Daoy (cell line): ENCODE measurements around the gene LRRC3B. TPM values are rescaled to one million over a fixed set of nuclear protein-coding genes. Genes with fewer than 3 reads are reported as not detected.

Experiments
- DNase-seq: peaks from one replicate; pipeline ENCODE4 v3.0.0-alpha.2; 2015; ENCODE audit warnings: low read depth
- total RNA-seq: library from RNA; depleted of rRNA; stranded (reverse); fragments of >200 nt; shearing (Covaris generic); gene quantifications from 2 replicates; pipeline ENCODE4 v1.2.3, GENCODE V29; 2014

Gene LRRC3B
- total RNA-seq, 1 experiment from 2014 or later = not detected

DNA sequence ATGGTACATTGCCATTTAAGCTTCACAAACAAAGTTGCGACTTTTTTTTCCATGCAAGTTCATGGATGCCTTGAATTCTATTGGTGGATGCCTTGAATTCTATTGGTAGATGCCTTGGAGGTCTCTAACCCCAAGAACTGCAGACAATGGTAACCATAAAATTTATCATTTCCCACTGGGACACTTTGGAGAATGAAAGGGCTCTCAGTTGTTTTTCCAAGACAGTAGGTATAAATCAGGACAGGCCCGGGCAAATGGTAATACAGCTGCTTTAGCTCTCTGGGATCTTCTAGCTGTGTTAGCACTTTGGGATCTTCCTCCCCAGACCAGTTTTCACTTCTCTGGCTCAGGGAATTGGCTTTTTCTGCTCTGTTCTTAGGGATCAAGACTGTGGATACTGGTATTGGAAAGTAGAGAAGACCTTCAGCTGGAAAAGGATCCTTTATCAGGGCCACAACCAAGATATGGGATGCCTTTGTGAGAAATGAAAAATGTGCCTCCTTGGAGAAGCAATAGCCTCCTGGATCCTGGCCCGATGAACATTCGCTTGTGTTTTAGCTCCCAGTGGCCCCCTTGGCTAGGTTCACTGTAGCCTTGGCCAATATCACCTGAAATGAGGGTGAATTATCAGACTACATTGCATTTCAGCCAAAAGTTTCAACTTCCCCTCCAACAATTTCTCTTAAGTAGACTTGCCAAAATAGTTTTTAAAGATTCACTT, 8.3 kb downstream of the LRRC3B start:
- DNase-seq = no peak

DNA sequence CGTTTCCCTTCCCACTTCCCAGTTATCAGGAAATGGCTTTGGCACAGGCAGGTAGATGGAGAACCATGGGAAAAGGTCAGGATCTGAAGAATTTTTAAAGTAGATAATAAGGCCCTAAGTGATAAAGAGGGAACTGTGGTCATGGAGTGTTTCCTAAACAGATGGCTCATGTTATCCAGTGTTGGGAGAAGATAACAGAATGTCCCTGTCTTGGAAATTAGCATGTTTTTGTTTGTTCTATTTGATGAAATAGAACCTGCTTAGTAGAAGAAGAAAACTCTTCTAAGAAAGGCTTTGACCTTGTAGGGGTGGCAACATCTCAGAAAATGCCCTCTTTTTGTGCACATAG, 8.8 kb downstream of the LRRC3B start:
- DNase-seq = no peak

DNA sequence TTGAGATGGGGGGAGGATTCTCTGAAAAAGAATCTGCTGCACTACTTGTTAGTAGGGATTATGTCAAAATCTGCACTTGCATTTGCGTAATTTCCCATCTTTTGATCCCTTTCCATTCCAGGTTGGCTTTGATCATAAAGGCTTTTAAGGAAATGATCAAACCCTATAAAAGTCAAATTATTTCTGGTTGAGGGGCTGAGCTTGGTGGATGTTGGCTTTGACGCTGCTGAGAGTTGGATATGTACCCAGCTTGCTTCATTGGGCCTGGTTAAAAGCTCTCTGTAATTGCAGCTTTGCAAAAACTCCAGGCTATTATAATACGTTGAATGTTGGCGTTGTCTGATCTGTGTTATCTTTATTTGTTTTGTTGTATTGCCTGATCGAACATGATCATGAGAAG, 12.0 kb downstream of the LRRC3B start:
- DNase-seq = no peak

DNA sequence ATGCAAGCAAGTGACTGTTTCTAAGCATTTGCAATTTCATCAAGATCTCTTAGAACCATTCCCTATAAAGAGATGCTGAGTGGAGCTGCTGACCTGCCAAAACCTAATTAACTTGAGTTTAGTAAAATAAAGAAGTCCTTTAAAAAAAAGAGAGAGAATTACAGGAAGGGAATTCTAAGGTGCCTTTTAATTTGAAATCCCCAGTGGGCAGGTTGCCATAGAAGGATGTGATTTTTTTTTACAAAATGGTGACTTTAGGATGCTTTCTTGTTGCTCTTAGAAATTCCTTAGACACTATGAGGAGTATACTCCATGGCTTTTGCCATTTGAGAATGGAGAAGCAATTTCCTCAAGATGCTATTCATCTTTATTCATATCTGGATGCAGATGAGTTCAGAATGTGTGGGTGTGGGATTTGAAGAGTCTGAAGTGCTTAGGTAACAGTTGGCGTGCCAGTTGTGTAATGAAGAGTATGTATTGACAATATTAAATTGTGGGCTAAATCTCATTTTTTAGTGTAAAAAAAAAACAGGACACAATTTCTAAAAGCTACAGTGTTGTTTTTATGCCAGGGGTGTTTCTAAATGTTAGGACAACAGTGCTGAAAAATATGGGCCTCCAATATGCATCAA, 13.6 kb downstream of the LRRC3B start:
- no peak for DNase-seq

DNA sequence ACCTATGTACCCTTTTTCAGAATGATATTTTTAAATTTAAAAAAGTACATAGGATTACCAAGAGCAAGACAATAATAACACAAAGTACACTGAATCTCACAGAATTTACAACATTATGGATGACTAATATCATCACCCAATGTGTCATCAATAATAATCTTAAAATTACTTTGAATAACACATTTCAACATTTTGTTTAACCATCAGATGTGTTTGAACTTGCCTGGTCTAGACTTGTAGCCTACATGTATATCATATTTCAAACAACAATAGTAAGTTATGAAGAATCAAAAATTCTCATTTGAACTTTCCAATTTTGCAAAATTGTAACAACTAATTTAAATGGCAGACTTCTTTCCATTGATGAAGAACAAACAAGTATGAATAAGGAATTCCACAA, 15.1 kb downstream of the LRRC3B start:
- DNase-seq = no peak

DNA sequence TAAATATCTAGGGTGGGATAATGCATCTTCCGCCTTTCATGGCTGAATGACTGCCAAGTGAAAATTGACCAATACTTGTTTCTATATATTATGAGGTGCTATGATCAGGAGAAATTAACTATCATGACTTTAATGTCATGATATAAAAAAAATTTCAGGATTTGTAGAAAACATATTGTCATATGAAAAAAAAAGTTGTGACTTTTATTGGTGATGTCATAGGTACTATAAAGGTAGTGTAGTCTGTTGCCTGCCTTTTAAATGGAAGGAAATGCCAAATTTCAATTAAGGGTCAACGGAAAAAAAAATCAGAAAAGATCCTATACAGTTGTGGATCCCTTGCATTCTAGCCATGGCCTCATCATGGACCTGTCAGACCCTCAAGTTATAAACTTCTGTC, 15.5 kb downstream of the LRRC3B start:
- DNase-seq = no peak

DNA sequence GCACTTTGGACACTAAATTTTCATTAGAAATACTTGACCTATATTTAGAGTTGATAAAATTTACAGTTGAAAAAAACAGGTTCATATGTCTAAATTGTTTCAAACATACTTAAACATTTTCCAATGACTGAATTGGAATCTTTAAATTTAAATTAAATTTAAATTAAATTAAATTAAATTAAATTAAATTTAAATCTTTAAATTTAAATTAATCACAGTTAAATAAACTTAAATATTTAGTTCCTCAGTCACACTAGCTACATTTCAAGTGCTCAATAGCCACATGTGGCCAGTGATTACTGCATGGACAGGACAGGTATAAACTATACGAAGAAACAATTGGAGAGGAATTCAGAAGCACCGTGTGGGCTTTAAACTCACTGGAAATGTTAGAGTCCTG, 16.8 kb downstream of the LRRC3B start:
- no peak for DNase-seq

DNA sequence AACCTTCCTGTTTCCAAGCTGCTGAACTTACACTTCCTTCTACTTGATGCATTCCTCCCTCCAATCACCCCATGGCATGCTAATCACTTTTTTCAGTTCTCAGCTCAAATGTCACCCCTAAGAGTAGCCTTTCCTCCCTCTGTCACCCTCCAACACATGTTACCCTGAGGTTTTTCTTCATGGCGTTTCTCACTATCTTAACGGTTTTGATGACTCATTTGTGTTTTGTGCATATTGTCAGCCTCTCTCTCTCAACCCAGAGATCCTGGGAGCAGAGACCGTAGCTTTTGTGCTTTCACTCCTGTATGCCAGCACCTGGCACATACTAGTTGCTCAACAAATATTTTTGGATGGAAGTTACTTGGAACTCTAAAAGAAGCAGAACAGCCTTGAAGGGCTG, 24.5 kb downstream of the LRRC3B start:
- no peak for DNase-seq

DNA sequence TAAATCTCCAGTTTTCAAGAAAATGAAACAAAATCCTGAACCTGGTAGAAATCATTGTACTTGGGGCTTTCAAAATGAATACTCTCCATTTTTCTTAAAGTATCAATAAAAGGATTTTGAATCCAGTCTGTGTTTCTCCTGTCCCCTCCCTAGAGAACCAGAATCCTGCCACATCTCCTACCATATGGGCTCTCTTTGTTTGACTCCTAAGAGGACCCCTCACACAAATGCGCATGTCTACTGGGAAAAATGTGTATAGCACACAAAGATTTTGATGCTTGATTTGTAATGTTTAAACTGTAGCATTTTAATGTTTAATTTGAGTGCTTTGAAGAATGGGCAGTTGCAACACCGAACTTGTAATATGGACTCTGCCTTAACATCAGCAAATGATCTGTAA, 25.9 kb downstream of the LRRC3B start:
- no peak for DNase-seq

DNA sequence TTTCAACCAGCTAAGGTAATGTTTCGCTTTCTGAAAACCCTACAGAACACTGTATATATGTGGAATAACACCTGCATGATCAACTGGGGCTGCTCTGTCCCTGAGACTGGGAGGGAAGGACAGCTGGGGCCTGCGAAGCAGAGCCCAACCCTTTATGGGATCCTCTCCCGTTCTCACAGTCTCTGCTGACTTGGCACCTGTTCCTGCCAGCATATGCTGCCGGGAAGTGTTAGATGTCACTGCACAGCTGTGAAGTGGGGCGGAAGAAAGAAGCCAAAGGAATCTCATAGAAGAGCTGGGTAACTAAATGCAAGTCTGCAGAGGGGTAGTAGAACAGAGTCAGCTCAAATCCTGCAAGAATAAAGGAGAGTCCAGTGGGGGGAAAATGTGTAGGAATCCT, 29.6 kb downstream of the LRRC3B start:
- DNase-seq = no peak

DNA sequence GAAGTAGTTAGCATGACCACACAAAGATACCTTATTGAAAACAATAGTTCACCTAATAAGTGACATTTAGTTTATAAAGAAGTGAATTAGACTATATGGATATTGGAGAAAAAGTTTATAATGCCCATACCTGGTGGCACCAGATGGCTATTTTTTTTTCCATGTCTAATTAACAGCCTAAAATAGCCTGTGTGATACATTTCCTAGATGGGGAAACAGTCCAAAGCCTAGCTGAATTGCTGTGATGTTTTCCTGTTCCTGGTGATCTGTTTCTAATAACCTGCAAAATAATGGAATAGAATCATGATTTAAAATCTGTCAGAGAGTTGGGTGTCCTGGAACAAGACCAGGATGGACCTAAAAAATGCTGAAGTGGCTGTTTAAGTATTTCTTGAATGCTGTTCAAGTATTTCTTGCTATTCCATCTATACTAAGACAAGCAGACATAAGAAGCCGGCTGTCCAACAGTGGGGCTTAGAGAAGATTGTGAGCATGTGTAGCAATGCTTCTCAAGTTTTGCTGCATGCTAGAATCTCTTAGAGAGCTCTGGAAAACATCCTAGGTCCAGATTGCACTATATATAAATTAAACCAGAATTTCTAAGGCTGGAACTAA, 31.3 kb downstream of the LRRC3B start:
- DNase-seq = no peak

DNA sequence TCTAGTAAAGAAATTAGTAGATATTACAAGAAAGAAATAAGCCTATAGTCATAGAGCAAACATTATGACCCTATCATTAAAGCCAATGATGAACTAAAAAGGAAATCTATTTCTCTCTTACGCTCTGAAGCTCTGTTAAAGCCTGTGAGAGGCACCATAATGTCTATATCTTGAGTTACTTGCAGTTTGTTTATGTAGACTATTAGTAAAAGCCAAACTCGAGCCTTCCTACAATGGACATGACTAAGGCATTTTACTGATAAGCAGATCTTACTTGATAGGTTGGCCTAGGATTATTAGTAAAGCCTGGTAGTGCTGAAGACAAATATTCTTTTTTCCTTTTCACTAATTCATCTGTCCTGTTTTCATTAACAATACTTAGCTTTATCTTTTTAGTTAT, 32.7 kb downstream of the LRRC3B start:
- DNase-seq = no peak

DNA sequence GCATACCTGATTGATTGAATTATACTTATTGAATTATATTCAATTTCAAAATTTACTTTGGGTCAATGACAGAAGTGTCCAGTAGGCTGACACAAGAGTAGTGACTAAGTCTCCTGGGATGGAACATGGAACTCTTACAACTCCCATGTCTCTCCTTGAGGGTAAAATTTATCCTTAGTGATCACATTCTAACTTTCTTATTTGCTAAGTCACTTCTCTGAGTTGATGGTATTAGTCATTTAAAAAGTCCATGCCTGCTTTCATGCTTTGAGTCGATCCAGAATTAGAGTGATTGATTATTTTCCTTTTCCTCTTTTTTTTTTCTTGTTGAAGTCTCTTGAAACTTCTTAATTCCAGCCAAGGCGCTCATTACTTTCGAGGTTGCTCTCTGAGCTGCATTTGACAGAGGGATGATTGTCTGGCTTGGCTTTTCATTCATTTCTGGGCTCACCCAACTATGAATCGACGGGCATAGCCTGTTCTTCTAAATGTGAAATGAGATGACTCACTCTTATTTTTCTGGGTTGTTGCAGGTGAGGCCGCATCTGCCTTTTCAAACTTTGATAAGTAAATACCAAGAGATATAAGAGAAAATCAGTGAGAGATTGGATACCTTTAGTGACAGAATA, 34.9 kb downstream of the LRRC3B start:
- DNase-seq = no peak

DNA sequence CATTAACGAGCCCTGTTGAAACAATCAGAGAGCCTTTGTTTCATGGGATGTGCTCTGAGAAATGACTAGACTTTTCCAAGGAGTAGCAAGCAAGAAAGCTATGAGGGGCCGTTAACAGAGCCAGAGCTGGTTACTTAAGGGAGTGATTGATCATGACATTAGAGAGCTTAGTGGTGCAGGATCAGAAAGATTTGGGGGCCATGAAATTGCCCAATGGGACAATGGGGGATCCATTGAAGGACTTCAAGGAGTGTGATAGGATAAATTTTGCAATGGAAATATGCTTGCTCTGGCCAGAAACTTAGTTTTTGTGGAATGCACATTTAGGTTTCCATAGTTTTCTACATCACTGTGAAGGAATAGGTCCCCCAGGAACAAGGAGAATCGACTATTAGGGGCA, 45.6 kb downstream of the LRRC3B start:
- no peak for DNase-seq

DNA sequence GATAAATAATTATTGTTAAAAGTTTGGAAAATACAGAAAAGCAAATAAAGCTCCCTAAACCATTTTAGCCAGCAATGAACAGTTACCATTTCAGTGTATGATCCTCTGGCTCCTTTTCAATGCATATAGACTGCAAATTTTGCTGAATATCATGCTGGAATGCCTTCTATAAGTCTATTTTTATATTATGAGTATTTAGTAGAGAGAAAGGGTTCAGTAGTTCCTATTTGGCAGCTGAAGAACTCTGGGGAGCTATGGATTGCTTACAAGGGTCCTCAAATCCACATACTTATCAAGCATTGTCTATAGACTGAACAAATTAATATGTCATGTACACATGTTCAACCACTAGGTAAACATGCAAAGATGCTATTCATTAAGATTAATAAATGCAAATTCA, 46.1 kb downstream of the LRRC3B start:
- DNase-seq = no peak

DNA sequence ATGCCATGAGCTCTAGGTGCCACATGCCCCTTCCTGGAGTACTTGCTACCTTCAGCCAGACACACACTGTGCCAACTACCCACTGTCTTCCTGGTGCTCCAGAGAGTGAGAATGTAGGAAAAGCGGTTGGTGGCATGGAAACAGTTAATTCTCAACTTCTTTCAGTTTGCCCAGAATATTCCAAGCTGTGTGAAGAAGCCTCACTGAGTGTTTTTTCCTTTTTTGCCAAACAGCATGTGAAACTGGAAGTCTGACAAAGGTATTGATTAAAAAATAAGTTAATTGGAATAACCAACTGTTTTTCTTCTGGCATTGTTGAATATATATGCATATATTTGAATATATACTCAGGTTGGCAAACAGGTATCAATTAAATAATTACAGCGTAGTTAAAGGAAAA, 52.8 kb downstream of the LRRC3B start:
- DNase-seq = no peak

DNA sequence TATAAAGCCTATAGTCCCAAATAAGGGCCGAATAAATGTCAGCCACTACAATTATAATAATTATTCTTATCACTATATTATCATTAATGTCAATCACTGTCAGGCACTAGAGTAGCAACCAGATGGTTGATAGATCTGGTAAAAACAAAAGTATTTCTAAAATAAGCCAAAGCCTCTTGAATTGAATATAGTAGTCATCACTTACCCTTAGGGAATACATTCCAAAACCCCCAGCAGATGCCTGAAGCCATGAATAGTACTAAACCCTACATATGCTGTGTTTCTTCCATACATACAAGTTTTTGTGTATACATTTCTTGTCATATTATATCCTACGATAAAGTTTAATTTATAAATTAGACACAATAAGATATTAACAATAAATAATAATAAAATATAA, 59.1 kb downstream of the LRRC3B start:
- no peak for DNase-seq

DNA sequence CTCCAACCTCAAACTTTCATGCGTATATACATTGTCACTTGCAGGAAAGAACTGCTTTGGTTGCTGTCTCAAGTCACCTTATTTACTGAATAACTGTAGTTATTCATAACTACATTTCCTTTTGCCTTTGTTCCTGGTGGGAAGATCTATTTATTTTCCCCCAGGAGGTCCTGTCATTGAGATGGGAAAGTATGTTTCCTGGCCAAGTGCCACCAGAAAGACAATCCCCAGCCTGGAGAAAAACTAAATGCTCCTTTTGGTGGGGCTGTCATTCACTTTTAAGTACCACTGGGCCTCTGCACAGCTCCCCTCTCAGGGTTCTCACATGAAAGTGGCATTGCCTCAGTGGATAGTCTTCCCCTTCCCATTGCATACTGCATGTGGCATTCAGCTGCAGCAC, 59.8 kb downstream of the LRRC3B start:
- no peak for DNase-seq

DNA sequence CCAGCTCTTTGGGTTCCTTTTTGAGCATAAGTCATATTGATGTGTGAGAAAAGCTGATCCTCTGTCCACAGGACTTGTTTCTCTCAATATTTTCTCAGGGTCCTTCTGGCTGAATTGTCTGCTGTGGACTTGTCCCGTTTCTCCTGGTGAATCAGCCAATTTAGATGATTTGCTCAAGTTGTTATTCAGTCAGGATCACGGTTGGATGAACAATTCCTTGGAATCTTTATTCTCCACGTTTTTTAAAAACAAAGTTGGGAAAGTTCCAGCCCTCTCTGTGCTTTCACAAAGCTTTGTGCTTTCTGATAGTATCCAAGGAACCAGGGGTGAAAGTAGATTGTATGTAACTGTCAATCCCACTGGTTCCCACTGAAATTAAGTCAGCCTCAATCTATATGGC, 61.3 kb downstream of the LRRC3B start:
- no peak for DNase-seq

DNA sequence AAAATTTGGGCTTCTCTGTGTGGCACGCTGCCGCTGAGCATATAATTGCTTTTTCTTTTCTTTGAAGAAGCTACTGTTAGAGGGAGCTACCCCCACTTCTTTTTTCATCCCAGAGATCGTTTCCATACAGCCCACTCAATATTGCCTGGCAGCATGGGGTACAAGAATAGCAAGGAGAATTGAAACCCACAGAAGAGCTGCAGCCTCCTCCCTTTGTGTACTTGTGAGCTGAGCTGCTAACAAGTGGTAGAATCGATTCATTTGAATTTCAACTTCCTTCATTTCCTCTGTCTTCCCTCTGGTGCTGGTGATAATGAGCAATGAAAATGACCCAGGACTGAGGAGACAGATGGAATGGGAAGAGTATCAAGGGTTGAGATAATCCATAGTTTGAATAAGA, 64.9 kb downstream of the LRRC3B start:
- DNase-seq = no peak

DNA sequence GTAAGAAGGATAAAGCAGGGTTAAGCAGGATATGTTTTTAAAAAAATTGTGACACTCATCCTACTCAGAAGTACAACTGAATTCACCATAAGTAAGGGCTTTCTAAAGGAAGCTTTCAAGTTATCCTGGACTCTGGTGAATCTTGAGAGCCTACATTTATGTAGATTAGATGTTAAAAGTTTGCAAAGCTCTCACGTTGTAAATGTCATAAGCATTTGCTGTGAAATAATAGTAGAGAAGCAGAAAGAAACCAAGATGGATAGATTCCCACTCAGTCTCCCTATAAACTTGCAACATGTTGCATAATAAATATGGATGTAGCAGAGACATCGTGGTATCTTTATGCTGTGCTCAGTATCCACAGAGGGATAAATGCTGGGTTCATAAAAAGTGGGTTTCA, 77.0 kb downstream of the LRRC3B start:
- no peak for DNase-seq

DNA sequence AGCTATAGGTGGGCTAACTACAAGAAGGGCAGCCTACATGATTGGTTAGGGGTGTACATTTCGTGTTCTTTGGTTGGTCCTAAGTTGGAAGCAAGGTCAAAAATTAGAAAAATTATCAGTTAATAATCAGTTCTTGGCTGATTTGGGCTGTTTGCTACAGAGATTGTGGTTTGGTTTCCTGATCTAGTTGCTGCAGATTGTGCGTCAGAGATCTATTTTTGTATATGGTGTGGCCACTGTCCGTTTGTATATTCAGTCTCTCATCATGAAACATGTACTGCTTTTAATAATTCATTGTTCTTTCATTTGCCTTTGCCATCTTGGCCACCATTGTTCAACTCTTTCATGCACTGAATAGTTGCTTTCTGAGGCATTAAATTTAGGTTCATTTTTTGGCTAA, 80.9 kb downstream of the LRRC3B start:
- DNase-seq = no peak

DNA sequence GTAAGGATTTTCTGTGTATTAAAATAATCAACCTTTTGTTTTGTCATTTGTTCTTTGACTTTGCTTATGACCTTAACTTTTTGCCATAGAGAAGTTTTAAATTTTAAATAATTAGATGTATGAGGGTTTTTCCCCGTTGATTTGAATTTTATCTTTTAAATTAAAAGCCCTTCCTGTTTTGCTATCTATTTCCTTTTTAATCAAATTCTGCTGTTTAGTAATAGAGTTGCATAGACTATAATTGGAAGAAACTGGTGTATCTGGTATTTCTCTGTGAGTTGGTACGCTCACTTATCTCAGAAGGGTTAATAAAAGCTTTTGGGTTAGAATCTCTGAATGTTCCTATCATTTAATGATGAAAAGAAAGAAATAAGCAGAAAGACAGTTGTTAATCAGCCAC, 82.2 kb downstream of the LRRC3B start:
- no peak for DNase-seq
